Liver (tissue), 3 donors: ENCODE results near the gene RPTOR.

Source experiments
- HNF4A ChIP-seq, 2 donors: conservative IDR thresholded peaks; 2 replicates each; pipeline ENCODE4 v1.6.1; 2016; ENCODE audit warnings: antibody characterized with exemption in 2 of 2, mild to moderate bottlenecking in 2 of 2
- JUND ChIP-seq, 2 donors: IDR thresholded peaks; 2 replicates each; pipeline ENCODE4 v1.6.1; 2016; ENCODE audit warnings: antibody characterized with exemption in 2 of 2
- NR2F2 ChIP-seq: IDR thresholded peaks from 2 replicates; pipeline ENCODE4 v1.6.1; 2016; ENCODE audit warnings: antibody characterized with exemption
- RAD21 ChIP-seq, 2 donors: IDR thresholded peaks; 2 replicates each; pipeline ENCODE4 v1.6.1; 2016; ENCODE audit warnings: antibody characterized with exemption in 2 of 2, mild to moderate bottlenecking in 2 of 2
- RXRA ChIP-seq, 2 donors: IDR thresholded peaks; 2 replicates each; pipeline ENCODE4 v1.6.1; 2017 to 2018; ENCODE audit warnings: antibody characterized with exemption in 2 of 2, mild to moderate bottlenecking in 1 of 2
- TAF1 ChIP-seq: conservative IDR thresholded peaks from 2 replicates; pipeline ENCODE4 v1.6.1; 2016; ENCODE audit warnings: antibody characterized with exemption, mild to moderate bottlenecking
- TF ChIP-seq, protein P1 (sequence below): IDR thresholded peaks from 2 replicates; pipeline ENCODE4 v1.6.1; 2016; ENCODE audit warnings: antibody characterized with exemption
- TF ChIP-seq, protein P2 (sequence below): fragments of 150-350 bp; IDR thresholded peaks from 2 replicates; pipeline ENCODE4 v1.5.1; 2017; ENCODE audit warnings: improper control_type of control experiment, low read depth, low read length; ENCODE audit not compliant: missing input control
- TF ChIP-seq, protein P3 (sequence below): IDR thresholded peaks from 2 replicates; pipeline ENCODE4 v1.6.1; 2016; ENCODE audit warnings: antibody characterized with exemption
- TF ChIP-seq, protein P4 (sequence below): IDR thresholded peaks from 2 replicates; pipeline ENCODE4 v1.6.1; 2016; ENCODE audit warnings: antibody characterized with exemption, mild to moderate bottlenecking
- donor health status: healthy.
- donor health status: healthy.

DNA sequence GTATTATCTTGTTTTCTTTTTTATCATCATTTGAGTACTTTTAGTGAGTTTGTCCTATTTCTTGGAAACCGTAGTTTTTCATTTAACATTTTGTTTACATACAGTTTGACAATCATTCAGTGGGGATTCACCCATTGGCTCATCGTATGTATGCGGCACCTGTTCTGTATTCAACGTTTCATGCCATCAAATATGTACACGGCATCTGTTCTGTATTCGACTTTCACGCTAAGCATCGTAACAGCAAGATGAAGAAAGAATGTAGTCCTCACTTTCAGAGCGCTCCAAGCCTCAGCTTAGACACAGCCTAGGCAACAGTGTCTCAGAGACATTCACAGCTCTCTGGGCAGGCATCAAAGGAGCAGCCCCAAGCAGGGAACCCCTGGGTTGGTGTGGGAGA is 269.9 kb downstream of the RPTOR start:
- TF ChIP-seq, protein P1, sequence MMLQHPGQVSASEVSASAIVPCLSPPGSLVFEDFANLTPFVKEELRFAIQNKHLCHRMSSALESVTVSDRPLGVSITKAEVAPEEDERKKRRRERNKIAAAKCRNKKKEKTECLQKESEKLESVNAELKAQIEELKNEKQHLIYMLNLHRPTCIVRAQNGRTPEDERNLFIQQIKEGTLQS: no peak
- TF ChIP-seq, protein P2, sequence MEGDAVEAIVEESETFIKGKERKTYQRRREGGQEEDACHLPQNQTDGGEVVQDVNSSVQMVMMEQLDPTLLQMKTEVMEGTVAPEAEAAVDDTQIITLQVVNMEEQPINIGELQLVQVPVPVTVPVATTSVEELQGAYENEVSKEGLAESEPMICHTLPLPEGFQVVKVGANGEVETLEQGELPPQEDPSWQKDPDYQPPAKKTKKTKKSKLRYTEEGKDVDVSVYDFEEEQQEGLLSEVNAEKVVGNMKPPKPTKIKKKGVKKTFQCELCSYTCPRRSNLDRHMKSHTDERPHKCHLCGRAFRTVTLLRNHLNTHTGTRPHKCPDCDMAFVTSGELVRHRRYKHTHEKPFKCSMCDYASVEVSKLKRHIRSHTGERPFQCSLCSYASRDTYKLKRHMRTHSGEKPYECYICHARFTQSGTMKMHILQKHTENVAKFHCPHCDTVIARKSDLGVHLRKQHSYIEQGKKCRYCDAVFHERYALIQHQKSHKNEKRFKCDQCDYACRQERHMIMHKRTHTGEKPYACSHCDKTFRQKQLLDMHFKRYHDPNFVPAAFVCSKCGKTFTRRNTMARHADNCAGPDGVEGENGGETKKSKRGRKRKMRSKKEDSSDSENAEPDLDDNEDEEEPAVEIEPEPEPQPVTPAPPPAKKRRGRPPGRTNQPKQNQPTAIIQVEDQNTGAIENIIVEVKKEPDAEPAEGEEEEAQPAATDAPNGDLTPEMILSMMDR: no peak
- TF ChIP-seq NR2F2: no peak
- no peak for TF ChIP-seq TAF1
- TF ChIP-seq JUND (IDR thresholded peaks at IDR 0.05): no peak
- TF ChIP-seq, protein P3, sequence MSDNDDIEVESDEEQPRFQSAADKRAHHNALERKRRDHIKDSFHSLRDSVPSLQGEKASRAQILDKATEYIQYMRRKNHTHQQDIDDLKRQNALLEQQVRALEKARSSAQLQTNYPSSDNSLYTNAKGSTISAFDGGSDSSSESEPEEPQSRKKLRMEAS: no peak
- TF ChIP-seq HNF4A (conservative IDR thresholded peaks at IDR 0.05): no peak
- no peak for TF ChIP-seq RAD21 (IDR thresholded peaks at IDR 0.05)
- no peak for TF ChIP-seq RXRA (IDR thresholded peaks at IDR 0.05)
- TF ChIP-seq, protein P4, sequence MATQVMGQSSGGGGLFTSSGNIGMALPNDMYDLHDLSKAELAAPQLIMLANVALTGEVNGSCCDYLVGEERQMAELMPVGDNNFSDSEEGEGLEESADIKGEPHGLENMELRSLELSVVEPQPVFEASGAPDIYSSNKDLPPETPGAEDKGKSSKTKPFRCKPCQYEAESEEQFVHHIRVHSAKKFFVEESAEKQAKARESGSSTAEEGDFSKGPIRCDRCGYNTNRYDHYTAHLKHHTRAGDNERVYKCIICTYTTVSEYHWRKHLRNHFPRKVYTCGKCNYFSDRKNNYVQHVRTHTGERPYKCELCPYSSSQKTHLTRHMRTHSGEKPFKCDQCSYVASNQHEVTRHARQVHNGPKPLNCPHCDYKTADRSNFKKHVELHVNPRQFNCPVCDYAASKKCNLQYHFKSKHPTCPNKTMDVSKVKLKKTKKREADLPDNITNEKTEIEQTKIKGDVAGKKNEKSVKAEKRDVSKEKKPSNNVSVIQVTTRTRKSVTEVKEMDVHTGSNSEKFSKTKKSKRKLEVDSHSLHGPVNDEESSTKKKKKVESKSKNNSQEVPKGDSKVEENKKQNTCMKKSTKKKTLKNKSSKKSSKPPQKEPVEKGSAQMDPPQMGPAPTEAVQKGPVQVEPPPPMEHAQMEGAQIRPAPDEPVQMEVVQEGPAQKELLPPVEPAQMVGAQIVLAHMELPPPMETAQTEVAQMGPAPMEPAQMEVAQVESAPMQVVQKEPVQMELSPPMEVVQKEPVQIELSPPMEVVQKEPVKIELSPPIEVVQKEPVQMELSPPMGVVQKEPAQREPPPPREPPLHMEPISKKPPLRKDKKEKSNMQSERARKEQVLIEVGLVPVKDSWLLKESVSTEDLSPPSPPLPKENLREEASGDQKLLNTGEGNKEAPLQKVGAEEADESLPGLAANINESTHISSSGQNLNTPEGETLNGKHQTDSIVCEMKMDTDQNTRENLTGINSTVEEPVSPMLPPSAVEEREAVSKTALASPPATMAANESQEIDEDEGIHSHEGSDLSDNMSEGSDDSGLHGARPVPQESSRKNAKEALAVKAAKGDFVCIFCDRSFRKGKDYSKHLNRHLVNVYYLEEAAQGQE: no peak
